Measurements from ENCODE around the gene SIM1.

Gene SIM1

DNA sequence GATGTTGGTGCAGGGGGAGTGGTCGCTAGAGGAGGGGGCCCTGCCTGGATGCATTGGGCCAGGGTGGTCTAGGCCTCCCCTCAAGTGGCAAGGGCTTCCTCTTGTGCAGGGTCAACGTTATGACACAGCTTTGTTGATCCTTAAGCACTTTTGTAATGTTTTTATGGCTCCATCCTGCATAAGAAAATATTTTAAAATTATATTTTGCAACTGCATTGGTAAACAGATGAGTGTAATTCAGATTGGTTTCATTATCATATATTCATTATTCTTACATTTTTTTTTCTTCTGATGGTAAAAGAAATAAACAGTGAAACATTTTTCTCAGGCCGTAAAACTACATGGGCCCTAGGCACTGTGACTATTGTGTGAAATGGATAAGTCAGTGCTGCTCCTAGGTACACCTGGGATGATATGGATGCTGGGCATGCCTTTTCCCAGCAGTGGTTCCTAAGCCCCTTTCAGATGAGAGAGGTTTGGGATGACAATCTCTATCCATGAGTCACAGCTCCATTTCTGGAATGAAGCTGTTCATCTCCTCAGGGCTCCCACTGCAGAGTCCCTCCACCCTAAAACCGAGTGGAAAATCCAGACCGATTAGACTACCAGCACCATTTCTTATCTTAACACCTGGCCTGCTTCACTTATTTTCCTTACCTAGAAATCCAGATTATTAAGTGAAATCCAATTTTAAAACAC, 5.8 kb upstream of the SIM1 start:
- DNase-seq (ENCODE audit: low spot score) = no peak

DNA sequence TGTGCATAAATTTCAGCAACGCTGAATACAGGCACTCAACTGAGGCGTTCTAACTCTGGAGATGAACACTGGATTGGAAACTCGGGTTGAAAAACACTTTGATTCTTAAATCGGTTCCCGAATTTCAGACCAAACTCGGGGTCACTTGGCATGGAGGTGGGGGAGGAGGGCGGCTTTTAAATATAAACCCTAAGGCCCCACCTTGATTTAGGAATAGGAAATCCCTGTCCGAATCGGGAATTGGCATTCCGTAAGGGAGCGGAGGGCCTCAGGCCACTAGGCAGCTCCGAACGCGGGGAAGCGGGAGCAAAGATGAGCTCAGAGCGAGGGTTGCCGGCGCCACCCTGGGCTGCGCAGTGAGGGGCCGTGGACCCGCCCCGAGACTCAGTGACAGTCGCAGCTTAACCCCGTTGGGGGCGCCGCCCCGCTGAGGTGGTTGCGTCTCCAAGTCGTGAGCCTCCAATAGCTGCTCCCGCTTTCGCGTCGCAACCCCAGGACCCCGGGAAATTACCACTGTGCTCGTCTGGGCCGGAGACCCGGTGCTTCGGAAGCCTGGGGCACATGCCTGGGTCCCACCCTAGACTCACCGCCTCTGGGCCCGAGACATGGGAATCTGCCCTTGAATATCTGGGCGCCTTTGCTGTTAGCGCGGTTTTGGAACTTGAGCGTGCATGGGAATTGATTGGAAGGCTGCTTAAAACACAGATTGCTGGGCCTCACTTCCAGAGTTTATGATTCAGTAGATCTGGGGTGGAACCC, 4.6 kb upstream of the SIM1 start:
- peak; percentile 53 for DNase-seq (ENCODE audit: low spot score)

DNA sequence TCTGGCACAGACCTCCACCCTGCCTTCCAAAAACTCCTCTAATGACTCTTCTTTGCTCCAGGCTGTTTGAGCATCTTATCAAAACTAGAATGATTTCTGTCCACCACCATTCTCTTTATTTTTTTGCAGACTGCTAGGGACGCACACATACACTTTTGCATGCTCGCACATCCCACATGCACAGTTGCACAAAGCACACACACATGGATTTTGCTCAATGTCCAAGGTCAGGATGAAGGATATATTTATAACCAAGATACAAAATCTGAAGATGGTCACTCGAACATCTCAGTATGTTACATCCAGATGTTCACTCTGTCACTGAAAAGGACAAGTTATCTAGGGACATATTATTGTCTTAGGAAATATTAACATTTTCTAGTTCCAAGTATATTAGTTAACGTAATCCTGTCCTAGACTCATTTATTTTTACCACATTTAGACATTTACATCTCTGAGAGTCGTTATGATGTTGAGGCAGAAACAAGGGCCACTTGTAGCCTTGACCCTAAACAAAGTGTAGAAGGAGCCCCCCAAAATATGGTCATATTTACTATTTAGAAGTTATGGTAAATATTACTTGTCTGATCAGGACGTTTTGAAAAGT, 3.4 kb upstream of the SIM1 start:
- DNase-seq (ENCODE audit: low spot score) = no peak

- DNase-seq (ENCODE audit: low spot score) = peak; percentile 56
Observed at GRCh38 chr6:100467129-100468015, 2.7 kb upstream of the SIM1 start.

- no peak for DNase-seq (ENCODE audit: low spot score)
Observed at GRCh38 chr6:100466410-100467128, 1.8 kb upstream of the SIM1 start.

- no peak for DNase-seq (ENCODE audit: low spot score)
Observed at GRCh38 chr6:100465701-100466409, 1.1 kb upstream of the SIM1 start.

DNA sequence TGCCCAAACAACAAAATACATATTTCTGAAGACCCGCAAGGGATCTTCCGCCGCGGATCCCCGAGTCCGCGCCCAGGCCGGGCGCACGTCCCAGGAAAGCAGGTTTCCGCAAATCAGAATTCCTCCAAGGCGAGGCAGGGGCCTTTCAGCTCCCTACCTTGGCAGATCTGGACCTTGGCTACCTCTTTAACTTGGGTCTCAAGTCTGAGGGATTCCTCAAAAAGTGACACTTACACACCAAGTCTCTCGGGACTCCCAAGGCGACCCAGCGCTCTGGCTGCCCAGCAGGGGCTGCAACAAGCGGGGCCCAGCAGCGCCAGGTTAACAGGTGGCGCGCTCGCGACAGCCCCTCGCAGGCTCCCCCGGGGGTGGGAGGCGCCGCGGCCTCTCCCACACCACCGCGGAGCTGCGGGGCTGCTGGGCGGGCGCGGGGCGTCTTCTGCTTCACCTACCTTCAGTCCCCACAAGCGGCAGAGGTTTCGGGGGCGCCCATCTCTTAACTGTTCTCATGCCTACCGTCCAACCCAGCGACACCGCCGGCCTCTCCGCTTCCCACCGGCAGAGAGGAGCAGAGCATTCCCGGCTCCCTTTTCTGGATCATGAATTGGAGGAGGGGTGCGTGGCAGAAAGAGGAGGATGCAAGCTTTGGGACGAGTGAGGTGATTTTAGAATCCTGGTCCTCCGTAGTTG, 414 bp downstream of the SIM1 start:
- DNase-seq (ENCODE audit: low spot score) = peak; percentile 66

DNA sequence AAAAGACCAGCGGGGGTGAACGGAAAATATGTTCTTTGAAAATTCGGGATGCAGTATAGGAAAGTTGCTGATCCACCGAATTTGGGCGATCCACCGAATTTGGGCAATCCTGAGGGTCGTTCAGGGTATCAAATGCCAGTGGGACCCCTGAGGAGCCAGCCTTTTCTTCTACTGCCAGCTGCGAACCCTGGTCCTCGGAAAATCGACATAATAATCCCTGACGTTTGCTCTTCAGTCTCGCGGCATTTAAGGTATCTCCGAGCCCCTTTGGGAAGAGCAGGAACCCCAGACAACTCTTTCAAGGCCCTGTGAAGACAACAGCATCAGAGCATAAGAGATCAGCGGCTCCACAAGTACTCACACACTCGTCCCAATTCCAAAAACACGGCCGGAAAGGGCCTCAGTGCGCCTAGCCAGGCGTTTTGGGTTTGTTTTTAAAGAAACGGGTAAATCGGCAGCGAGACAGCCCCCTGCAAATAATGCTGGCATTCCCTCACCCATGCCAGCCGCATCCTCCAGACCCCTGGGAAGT, 1.0 kb downstream of the SIM1 start:
- DNase-seq (ENCODE audit: low spot score) = no peak

- no peak for DNase-seq (ENCODE audit: low spot score)
Observed at GRCh38 chr6:100462706-100463629, 1.8 kb downstream of the SIM1 start.

GRCh38 chr6:100461917-100462705, 2.6 kb downstream of the SIM1 start:
- no peak for DNase-seq (ENCODE audit: low spot score)

DNA sequence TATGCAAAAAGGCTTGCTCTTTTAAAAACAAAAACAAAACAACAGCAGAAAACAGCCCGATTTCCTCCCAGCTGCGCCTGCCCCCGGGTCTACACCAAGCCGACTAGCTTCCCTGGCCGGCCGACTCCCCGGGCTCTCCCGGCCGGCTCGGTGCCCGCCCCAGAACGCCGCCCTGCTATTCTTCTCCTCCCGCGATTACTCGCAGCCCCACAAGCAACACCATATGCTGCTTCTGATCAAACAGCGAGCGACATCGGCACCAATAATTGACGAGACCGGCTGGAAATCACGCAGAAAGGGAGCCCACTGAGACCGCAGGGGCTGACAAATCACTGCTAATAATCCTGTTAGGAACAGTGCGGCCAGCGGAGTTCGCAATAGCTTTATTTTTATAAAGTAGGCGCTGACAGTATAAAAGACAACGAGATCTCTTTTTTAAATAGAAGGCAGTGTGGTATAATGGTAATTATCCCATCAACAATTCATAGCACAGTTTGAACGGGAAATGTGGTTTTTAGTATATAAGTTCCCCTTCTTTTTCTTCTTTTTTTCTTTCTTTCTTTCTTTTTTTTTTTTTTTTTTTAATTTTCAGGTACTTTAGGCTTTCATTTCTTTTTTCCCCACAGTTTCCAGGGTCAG, 3.3 kb downstream of the SIM1 start:
- peak; percentile 76 for DNase-seq (ENCODE audit: low spot score)

DNA sequence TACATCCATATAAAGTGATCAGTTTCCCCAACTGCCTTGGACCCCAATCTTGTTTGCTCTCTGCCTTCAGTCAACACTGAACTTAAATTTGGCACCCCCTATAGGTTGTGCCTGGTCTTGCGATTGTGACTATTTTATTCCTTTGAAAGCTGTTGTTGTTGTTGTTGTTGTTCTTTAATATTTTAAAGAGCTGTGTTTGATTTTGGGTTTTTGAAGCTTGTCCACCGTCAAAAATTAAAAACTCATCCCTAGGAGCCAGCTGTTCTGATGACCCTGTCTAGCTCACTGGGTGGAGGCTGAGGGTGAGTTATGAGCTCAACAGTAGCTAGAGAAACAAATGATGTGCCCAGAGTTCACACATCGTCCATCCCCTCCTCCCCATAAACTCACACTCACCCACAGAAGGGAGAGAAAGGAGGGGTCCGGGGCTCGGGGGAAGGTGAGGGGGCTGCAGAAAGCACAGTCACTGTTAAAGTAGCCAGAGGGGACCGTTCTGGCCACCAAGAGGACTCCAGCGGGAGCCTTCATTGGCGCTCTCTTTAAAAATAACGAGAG, 4.0 kb downstream of the SIM1 start:
- no peak for DNase-seq (ENCODE audit: low spot score)

DNA sequence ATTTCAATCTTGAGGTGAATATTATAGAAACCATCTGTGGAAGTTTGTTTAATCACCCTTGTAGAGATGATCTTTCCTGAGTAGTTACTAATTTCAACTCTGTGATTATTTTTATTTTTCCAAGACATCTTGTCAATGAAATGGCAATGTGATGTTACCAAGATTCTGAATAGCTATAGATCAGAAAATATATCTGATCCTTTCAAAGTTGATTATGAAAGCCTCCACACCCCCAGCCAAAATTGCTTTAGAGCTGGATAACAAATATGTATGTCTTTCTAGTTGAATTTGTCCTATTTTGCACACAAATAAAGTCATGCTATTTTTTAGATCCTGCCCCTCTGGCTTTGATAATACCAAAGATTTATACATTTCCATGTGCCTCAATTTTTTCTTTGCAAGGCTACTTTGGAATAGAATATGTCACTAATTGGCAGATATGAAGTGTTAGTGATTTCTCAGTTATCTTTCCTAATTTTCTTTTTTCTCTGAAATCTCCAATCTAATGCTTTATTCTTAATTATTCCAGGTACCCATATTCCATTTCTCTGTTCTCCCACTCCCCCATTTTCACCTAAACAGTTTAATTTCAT, 5.0 kb downstream of the SIM1 start:
- no peak for DNase-seq (ENCODE audit: low spot score)

- DNase-seq (ENCODE audit: low spot score) = no peak
Observed at GRCh38 chr6:100458841-100459591, 5.7 kb downstream of the SIM1 start.

GRCh38 chr6:100457311-100457990, 7.3 kb downstream of the SIM1 start:
- peak; percentile 74 for DNase-seq (ENCODE audit: low spot score)

GRCh38 chr6:100456908-100457235, 7.8 kb downstream of the SIM1 start:
- no peak for DNase-seq (ENCODE audit: low spot score)
